Measurements from ENCODE around the gene C12orf42. TPM values are rescaled to one million over a fixed set of nuclear protein-coding genes. Genes with fewer than 3 reads are reported as not detected.

The C12orf42 gene
- not detected for total RNA-seq

GRCh38 chr12:103495469-103496456 lies at the start of gene C12orf42:
Gene C12orf42 (minus strand): TSS chr12:103495968. CDS start chr12:103478426, 17,542 bp downstream.
- ATAC-seq (peak; percentile 78), DNase-seq (ENCODE audit: low spot score) (no peak)

- DNase-seq (ENCODE audit: low spot score) (no peak), ATAC-seq (no peak)
Observed at GRCh38 chr12:103542078-103542477, 46.3 kb upstream of the C12orf42 start.

- ATAC-seq (no peak), DNase-seq (ENCODE audit: low spot score) (no peak)
Observed at GRCh38 chr12:103540319-103540718, 44.6 kb upstream of the C12orf42 start.

DNA sequence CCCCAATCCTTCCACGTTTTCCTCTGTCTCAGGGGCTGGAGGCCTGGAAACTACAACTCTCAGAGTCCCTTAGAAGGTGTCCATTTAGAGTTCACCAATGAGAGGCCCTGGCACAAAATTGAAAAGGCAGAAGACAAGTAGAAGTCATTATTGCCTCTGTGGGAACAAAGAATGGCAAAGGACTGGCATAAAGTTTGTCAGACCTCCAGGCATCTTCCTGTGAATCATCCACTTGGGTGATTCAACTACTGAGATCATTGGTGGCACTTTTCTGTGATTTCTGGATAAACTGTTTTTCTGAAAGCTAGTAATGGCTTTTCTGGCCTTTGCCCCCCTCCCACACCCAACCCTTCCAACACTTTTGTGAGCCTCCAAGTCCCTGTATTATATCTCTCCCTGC lies 42.6 kb upstream of the C12orf42 start:
- ATAC-seq (no peak), DNase-seq (ENCODE audit: low spot score) (no peak)

DNA sequence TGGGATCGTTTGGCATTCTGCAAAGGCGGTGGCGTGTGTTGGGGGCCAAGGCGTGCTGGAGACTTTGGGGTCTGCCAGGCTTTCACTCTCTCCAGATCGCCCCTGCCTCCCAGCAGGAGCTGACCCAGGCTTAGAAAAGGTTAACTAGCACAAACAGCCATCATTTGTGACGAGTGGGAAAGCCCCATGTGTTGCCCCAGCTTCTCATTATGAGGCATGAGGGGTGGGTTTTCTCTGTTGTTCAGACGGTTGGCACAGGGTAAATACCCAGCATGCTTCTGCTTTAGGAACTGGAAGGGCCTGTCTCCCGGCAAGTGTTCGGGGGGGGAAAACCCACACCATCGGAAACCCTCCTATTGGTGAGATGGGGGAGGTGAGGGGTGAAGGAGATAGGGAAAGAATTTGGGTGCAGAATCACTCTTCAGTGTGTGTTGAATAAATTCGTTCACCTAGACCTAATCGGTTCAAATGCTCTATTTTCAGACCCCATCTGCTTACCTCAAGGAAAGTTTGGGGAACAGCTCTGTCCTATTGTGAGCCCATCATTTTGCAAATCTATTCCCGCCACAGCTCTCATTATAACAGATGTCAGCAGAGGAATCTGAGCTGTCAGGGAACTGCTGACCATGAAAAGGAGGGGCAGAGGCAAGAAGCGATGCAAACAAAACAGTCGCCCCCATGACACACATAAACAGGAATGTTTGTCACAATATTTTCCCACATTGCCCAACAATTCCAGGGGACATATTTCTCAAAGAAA lies 34.7 kb upstream of the C12orf42 start:
- DNase-seq (ENCODE audit: low spot score) = no peak

DNA sequence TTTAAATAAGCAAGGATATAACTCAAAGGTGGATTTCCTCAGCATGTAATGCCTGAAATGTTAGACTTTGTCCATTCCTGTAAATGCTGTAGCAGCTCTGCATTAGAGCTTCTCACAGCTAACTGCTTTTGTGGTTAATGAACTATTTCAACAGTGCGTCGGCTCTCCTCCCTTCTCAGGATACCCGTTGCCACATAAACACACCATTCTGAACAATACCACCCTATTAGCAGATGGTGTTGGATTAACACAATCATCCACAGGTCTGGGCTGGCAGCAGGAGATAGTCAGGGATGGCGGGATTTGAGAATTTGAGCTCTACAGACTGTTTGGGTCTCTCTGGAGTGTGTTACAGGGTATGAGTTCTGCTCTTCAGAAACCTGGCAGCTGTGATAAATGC lies 33.5 kb upstream of the C12orf42 start:
- ATAC-seq = no peak
- no peak for DNase-seq (ENCODE audit: low spot score)

More for the DNA sequence above, 34.7 kb upstream of the C12orf42 start:
- ATAC-seq = no peak

GRCh38 chr12:103524238-103524875 lies 28.6 kb upstream of the C12orf42 start:
- no peak for ATAC-seq
- no peak for DNase-seq (ENCODE audit: low spot score)

- no peak for ATAC-seq
- DNase-seq (ENCODE audit: low spot score) = no peak
Observed at GRCh38 chr12:103523771-103524170, 28.0 kb upstream of the C12orf42 start.

DNA sequence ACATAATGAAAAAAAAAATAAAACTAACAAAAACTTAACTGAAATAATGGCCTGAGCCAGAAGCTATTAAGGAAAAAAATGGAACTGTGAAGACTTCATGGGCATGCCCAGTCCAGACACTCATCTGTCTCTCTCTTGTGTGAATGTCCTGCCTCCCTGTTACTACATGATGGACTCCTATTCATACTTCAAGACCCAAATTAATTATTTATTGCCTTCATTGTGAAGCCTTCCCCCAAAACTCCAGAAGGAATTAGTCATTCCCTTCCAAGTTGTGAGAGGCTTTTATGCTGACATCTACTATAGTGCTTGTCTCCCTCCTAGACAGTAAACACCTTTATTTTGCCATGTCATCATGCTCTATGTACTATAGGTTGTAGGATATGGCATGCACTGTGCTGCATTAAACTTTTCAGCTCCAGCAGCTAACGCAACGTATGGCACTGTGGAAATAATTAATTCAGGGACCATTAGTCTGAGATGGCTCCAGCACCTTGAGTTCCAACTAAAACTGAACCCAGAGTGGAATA lies 25.0 kb upstream of the C12orf42 start:
- no peak for ATAC-seq
- DNase-seq (ENCODE audit: low spot score) = no peak

DNA sequence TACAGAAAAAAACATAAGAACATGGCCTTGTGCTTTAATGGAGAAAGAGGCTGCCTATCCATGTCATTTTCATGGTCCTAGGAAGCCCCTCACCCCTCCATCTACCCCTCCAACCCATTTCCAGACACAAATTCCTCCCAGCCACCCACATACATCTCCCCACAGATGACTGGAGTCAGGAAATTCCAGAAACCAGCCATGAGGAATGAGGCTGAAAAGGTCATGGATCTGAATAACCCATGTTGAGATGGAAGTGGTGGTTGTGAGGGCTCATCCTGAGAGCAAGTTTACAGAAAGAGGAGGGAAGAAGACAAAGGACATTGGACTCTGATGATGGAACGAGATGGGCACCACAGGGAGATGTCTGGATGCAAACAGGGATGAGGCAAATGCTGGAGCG lies 23.9 kb upstream of the C12orf42 start:
- DNase-seq (ENCODE audit: low spot score) = no peak

GRCh38 chr12:103518899-103519298 lies 23.1 kb upstream of the C12orf42 start:
- ATAC-seq = no peak

More for the DNA sequence above, 23.9 kb upstream of the C12orf42 start:
- ATAC-seq = no peak

DNA sequence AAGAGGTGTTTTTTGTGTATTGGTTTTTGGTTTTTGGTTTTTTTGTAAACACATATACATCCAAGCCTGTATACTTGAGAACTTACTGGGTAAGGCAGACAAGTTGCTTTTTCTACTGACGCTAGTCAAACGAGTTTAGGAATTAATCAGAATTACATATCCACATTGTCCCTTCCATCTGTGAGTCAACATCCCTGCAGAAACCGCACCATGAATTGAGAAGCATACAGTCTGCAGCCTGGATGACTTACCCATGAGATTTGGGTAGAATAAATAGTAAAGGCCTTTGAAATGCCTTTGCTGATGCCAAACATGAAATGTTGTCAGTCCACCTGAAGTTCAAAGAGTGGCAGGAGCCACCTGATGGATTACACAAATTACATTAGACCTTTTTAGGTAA lies 21.4 kb upstream of the C12orf42 start:
- ATAC-seq (no peak), DNase-seq (ENCODE audit: low spot score) (no peak)

More at GRCh38 chr12:103518899-103519298, 23.1 kb upstream of the C12orf42 start:
- no peak for DNase-seq (ENCODE audit: low spot score)

GRCh38 chr12:103515341-103515740 lies 19.6 kb upstream of the C12orf42 start:
- DNase-seq (ENCODE audit: low spot score) = no peak

GRCh38 chr12:103513875-103514274 lies 18.1 kb upstream of the C12orf42 start:
- DNase-seq (ENCODE audit: low spot score) = no peak
- no peak for ATAC-seq

More at GRCh38 chr12:103515341-103515740, 19.6 kb upstream of the C12orf42 start:
- no peak for ATAC-seq

DNA sequence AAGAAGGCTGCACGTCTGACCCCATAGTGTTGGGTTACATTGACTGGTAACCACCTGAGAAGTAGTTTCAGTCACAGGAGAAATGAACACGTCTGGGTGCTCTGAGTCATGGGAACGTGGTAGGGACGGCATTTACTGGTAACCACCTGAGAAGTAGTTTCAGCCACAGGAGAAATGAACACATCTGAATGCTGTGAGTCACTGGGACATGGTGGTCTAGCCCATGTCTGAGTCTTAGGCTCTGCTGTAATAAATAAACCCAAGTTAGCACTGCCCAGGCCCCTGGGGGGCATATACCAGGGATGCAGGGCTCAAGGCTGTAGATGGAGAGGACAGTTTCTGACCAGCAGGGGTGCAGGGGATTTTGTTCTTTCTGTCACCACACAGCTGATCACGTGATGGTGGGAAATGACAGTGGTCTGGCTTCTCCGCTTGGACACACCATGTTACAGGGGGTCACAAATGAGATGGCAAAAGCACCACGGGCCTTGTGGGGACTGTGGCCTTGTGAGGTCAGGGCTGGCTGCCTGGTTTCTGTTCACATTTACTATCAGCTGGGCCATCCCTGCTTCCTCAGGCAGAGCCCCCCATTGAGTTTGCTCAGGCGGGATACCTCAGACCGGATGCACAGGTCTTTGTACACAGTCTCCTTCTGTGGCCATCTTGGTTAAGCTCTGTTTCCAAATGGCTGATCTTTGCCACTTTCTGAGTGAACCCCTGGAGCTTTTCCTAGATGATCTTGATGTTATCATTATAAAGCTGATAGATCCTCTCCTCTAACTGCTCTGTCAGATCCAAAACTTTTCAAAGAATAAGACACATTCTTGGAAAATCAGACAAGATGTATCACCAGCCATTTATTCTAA lies 9.8 kb upstream of the C12orf42 start:
- ATAC-seq (no peak), DNase-seq (ENCODE audit: low spot score) (no peak)

DNA sequence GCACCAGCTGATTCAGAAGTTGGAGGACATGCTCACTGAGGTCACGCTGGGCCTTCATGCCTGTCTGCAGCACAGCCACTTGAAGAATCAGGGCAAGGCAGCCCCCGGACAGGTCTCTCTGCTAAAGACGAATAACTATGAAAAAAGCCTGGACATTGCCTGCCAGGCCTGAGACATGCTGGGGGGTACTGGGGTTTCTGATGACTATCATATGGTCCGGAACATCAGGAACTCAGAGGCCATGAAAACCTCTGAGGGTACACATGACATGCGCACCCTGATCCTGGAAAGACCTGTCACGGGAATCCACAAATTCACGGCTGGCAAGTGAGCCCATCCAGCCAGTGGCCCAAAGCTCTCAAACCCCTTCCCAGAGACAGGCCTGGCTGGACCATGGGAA lies 8.8 kb upstream of the C12orf42 start:
- ATAC-seq (no peak), DNase-seq (ENCODE audit: low spot score) (no peak)

GRCh38 chr12:103503546-103504480 lies 8.0 kb upstream of the C12orf42 start:
- ATAC-seq (peak; percentile 89), DNase-seq (ENCODE audit: low spot score) (peak; percentile 57)

DNA sequence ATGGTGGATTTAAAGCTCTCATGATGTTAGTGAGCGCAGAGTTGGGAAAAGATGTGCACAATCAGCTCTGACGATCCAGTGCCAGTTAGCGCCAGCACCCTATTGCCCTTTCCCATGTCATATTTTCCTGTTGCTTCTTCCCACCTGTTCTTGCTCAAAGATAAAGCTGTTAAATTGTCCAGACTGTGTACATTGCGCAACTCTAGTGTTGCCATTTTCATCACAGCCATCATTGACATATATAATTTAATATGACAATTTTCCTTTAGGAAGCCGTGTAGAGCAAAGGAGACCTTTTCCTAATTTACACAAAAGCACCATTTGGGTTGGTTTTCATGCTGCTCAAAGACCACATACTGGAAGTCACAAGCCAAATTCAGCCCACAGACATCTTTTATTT lies 5.7 kb upstream of the C12orf42 start:
- ATAC-seq = no peak
- no peak for DNase-seq (ENCODE audit: low spot score)

GRCh38 chr12:103499571-103499970 lies 3.8 kb upstream of the C12orf42 start:
- DNase-seq (ENCODE audit: low spot score) (no peak), ATAC-seq (no peak)

All from left lobe of liver (tissue), 2 donors.